Type B pancreatic cell (in vitro differentiated cells): Measurements from ENCODE around the gene PGLYRP1. TPM values are rescaled to one million over a fixed set of nuclear protein-coding genes. Genes with fewer than 3 reads are reported as not detected.
A peak's percentile ranks its signal among the peaks of the same experiment; 100 is the strongest.

Source experiments
- DNase-seq: peaks from one replicate; pipeline ENCODE4 v3.0.0; 2021; ENCODE audit warnings: mixed read lengths; ENCODE audit not compliant: unreplicated experiment; ENCODE audit errors: extremely low spot score
- H3K27ac Mint-ChIP-seq: 2 replicates; pipeline ENCODE4 v1.8.0; 2021; ENCODE audit warnings: mild to moderate bottlenecking, mixed read lengths
- H3K27me3 Mint-ChIP-seq: 2 replicates; pipeline ENCODE4 v1.8.0; 2021; ENCODE audit warnings: mixed read lengths
- H3K36me3 Mint-ChIP-seq: 2 replicates; pipeline ENCODE4 v1.8.0; 2021; ENCODE audit warnings: mixed read lengths
- H3K4me1 Mint-ChIP-seq: one replicate; pipeline ENCODE4 v1.8.0; 2021; ENCODE audit warnings: mixed read lengths; ENCODE audit not compliant: unreplicated experiment
- H3K4me3 Mint-ChIP-seq: 2 replicates; pipeline ENCODE4 v1.8.0; 2021; ENCODE audit warnings: mild to moderate bottlenecking, mixed read lengths
- H3K9me3 Mint-ChIP-seq: 2 replicates; pipeline ENCODE4 v1.8.0; 2021; ENCODE audit warnings: mixed read lengths
- microRNA-seq: library from miRNA; unstranded; fragments of <30 nt; microRNA quantifications from one replicate; pipeline ENCODE4, GENCODE V29; 2020
- total RNA-seq: library from RNA; stranded (reverse); gene quantifications from 2 replicates; pipeline ENCODE4 v1.2.1, GENCODE V29; 2021; ENCODE audit warnings: low replicate concordance
- TF ChIP-seq, protein P1 (sequence below): fragments of 200-600 bp; sonication (generic); conservative IDR thresholded peaks from 2 replicates; pipeline ENCODE4 v1.5.0; 2021; ENCODE audit warnings: antibody characterized with exemption, mild to moderate bottlenecking

Gene PGLYRP1
- total RNA-seq, 1 donor from 2014 or later: not detected

DNA sequence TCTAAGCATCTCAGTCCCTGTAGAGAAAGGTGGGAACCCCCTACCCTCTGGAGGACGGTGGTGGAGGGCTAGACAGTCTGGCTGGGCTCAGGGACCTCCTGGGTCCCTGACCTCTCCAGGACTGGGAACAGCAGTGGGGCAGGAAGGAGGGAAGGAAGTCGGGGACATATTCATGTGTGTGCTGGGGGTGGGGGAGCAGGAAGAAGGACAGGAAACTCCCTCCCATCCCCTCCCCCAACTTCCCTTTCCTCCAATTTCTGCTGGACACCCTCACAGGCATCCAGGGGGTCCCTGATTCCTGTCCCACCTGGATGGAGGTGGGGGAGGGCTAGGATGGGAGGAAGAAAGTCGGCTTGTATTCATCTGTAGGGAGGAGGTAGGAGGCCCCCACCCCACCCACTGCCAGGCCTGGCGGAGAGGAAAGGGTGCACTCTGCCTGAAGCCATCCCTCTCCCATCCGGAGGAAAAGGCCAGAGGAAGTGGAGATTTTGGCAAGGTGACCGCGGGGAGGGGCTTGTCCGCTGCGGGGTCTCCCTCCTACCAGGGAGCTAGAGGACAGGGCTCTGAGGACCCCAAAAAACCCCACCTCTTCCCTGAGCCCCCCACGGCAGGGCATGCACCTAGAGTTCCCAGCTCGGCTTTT lies 51.5 kb downstream of the PGLYRP1 start:
- Mint-ChIP-seq H3K27me3 (peaks cover 83% of the 10 kb centered on the region), H3K4me1 (peaks cover 18% of the 10 kb centered on the region), H3K9me3 (no peaks in the 10 kb centered on the region), H3K36me3 (no peaks in the 10 kb centered on the region), H3K4me3 (peak overlapping the region; percentile 70), H3K27ac (no peak overlapping the region)
- no peak for DNase-seq
- TF ChIP-seq, protein P1, sequence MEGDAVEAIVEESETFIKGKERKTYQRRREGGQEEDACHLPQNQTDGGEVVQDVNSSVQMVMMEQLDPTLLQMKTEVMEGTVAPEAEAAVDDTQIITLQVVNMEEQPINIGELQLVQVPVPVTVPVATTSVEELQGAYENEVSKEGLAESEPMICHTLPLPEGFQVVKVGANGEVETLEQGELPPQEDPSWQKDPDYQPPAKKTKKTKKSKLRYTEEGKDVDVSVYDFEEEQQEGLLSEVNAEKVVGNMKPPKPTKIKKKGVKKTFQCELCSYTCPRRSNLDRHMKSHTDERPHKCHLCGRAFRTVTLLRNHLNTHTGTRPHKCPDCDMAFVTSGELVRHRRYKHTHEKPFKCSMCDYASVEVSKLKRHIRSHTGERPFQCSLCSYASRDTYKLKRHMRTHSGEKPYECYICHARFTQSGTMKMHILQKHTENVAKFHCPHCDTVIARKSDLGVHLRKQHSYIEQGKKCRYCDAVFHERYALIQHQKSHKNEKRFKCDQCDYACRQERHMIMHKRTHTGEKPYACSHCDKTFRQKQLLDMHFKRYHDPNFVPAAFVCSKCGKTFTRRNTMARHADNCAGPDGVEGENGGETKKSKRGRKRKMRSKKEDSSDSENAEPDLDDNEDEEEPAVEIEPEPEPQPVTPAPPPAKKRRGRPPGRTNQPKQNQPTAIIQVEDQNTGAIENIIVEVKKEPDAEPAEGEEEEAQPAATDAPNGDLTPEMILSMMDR: no peak

DNA sequence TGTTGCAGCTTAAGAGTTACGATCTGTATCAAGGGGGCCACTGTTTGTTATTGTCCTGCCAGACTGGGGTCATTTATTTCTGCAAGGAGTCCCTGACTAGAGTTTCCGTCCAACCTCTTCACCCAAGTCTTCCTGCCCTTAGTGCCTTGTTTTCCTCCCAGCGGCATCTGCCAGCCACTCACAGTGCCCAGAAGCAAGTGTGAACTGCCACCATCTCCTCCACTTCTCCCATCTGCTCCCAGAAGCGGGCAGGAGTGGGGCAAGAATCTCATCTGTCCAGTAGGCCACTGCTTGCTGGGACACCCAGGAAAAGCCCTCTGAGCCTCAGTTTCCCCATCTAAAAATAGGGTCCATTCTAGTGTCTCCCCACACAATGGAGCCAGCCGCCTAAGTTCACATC lies 53.2 kb downstream of the PGLYRP1 start:
- no peak overlapping the region for H3K27ac Mint-ChIP-seq
- TF ChIP-seq, protein P1: no peak
- no peak overlapping the region for H3K4me3 Mint-ChIP-seq
- no peaks in the 10 kb centered on the region for H3K36me3 Mint-ChIP-seq
- H3K27me3 Mint-ChIP-seq: peaks cover 78% of the 10 kb centered on the region
- no peak for DNase-seq
- peaks cover 10% of the 10 kb centered on the region for H3K4me1 Mint-ChIP-seq
- no peaks in the 10 kb centered on the region for H3K9me3 Mint-ChIP-seq

Small RNAs within 50 kb of the gene (microRNA-seq; reads per million reads assigned to microRNA genes)
- 227 reads per million, percentile 69 among the genes with 10 or more reads in this experiment for gene MIR769

Other genes starting within 250 kb of the PGLYRP1 start
- 42.5 and 97.7 TPM in 2 replicates for gene DMPK, start 240.6 kb downstream of the PGLYRP1 start, total RNA-seq
- 56.3 and 94.0 TPM in 2 replicates for gene DMWD, start 230.2 kb downstream of the PGLYRP1 start, total RNA-seq
- 0.19 and 0.26 TPM in 2 replicates for gene RSPH6A, start 207.7 kb downstream of the PGLYRP1 start, total RNA-seq
- 66.7 and 93.0 TPM in 2 replicates for gene SYMPK, start 159.9 kb downstream of the PGLYRP1 start, total RNA-seq
- gene FOXA3, start 158.7 kb downstream of the PGLYRP1 start, total RNA-seq: 3.3 and 5.0 TPM in 2 replicates
- gene IRF2BP1, start 136.9 kb downstream of the PGLYRP1 start, total RNA-seq: 25.5 and 32.2 TPM in 2 replicates
- 8.0 and 8.5 TPM in 2 replicates for gene MYPOP, start 120.4 kb downstream of the PGLYRP1 start, total RNA-seq
- not detected in 2 replicates for gene NANOS2, start 108.3 kb downstream of the PGLYRP1 start, total RNA-seq
- 0.17 and 5.0 TPM in 2 replicates for gene NOVA2, start 49.2 kb downstream of the PGLYRP1 start, total RNA-seq
- gene CCDC61, start 27.6 kb downstream of the PGLYRP1 start, total RNA-seq: 16.9 and 19.4 TPM in 2 replicates
- gene IGFL4, start 17.9 kb upstream of the PGLYRP1 start, total RNA-seq: 1.3 and 3.3 TPM in 2 replicates
- not detected in 2 replicates for gene IGFL3, start 101.6 kb upstream of the PGLYRP1 start, total RNA-seq
- 104 and 441 TPM in 2 replicates for gene IGFL2, start 125.2 kb upstream of the PGLYRP1 start, total RNA-seq
- gene IGFL1, start 206.7 kb upstream of the PGLYRP1 start, total RNA-seq: 0.56 and 0.76 TPM in 2 replicates